Activated T-cell treated with anti-CD3 and anti-CD28 coated beads for 24 hours (primary cell): ENCODE results near the gene MRPS30.
"Not testable (repeated sequence)": the region's sequence is repeated elsewhere in the genome, so short reads cannot be mapped to it uniquely, and the experiment has no call there.

Experiments
- DNase-seq: peaks from one replicate; pipeline ENCODE4 v3.0.0-alpha.2; 2020; ENCODE audit warnings: low read depth

MRPS30 gene

DNA sequence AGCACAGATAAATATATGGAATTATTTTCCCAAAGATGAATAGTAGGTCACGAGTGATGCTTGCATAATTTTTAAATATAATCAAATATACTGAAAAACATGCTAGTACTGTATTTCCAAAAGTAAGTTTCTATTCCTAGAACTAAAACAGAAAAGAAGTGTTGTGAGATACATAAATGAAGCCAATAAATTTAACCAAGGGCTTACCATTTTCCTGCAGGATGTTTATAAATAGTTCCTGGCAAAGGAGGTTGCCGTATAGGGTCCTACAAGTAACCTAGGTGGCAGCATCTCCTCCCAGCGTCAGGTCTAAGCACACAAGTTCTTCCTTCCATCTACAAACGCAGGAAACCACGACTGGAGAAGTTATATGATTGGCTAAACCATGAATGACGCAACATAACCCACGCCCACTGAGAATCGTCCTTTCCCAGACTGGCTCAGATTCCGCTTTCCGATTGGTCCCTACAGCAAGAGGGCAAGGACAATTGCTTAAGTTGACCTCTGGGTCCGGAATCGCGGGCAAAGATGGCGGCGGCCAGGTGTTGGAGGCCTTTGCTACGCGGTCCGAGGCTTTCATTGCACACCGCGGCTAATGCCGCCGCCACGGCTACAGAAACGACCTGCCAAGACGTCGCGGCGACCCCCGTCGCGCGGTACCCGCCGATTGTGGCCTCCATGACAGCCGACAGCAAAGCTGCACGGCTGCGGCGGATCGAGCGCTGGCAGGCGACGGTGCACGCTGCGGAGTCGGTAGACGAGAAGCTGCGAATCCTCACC is at the start of gene MRPS30:
MRPS30 (plus strand) TSS at position 513 of the 780 bp plus-strand sequence; CDS start at position 529, 16 bp downstream.
- peak; percentile 89 for DNase-seq

DNA sequence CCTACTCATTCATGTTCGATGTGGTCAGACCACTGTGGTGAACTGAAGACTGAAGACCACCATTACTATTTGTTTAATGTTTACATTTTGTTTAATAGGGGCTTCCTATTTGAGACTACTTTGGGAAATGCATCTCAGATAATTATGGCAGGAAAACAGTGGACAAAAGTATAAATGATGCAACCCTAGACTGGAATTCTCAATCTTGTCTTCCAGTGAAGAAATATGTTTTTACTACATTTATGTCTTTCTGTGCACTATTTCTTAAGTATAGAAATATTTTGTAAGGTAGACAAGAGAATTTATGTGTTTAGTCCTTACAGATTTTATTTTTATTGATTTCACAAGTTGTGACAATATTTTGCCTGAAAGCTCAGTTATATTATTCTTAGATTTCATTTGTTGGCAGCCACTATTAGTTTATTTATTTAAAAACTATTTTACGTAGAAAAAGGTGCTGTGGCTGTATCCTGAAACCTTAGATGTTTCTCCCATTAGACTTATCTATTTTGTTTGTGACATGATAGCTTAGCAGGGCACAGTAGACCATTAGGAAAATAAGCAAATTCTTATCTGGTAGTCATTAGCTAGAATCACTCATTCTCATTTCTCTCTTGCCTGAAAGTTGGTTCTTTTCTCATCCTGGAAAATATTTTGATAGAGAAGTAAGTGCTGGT is 39.4 kb upstream of the MRPS30 start:
- no peak for DNase-seq

DNA sequence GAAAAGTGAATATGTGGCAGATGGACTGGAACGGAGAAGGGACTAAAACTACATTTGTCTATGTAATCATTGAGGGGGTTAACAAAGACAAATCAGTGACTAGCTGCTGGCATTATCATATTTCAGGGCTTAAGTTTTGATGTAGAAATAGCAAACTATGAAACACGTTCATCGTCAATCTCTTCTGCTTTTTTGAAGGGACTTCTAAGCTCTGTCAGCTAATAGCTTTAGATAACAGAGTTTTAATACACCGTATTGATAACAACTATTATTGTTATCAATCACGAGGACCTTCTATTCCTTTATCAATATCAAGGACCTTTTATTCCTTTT is 38.9 kb upstream of the MRPS30 start:
- DNase-seq, result no peak

DNA sequence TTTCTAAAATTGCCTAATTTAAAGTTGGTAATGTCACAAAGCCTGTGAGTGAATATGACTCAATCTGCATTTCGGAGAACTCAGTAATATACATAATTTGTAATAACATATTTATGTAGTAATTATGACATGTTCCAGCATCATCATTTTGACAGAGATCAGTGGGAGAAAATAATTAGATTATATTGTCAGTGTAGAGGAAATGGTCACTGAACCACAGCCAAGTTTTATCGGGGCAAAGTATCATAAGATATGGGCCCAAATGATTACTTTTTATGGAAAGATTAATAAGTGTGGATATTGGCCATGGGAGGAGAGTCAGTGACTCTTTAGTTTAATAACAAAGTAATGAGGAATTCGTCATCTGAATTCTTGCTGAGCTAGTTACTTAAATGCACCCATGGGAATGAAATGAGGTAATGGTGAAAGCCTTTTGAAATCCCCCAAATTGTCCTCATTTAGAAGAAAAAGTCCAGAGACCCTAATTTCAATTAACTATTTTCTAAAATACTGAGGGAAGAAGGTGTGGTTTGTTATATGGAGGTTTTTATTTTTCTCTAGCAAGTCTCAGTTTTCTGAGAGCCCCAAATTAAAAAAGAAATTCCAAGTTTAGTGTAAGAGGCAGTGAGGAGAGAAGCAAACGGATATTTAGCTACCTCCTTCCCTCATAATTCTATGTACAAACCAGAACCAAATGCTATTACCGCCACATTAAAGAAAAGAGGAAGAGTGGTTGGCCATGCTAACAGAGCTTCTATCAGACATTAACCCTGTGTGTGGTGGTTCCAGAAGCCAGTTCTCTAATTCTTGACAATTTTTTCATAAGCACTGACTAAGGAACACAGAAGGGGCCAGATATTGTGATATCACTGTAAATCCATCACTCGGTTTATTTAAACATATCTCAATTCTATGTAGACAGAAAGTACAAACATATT is 37.7 kb upstream of the MRPS30 start:
- no peak for DNase-seq

DNA sequence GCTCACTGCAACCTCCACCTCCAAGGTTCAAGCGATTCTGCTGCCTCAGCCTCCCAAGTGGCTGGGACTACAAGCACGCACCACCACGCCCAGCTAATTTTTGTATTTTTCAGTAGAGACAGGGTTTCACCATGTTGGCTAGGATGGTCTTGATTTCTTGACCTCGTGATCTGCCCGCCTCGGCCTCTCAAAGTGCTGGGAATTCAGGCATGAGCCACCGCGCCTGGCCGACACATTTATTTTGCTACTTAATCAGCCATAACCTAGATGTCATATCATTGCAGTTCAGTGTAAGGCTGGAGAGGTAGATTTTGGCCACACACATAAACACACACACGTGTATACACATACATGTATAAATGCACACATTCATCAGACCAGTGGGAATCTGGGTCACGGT is 36.4 kb upstream of the MRPS30 start:
- not testable (repeated sequence) for DNase-seq

DNA sequence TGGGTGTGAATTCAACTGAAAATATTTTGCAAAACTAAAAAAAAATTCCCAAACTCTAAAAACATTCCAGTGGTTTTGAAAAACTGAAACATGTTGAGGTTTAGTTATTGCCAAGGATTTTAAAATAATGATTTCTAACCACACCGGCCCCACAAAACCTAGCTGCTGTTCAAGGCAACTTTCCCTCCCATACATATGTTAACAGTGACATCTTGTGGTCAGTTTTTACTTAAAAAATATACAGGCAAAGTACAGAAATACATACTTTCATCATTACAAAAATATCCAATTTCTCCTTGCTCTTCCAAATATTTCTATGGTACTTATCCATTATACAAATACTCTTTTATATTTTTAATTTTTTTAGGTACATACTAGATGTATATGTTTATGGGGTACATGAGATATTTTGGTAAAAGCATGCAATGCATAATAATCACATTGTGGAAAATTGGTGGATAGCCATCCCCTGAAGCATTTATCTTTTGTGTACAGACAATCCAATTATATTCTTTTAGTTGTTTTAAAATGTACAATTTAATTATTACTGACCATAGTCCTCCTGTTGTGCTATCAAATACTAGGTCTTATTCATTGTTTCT is 34.4 kb upstream of the MRPS30 start:
- no peak for DNase-seq

DNA sequence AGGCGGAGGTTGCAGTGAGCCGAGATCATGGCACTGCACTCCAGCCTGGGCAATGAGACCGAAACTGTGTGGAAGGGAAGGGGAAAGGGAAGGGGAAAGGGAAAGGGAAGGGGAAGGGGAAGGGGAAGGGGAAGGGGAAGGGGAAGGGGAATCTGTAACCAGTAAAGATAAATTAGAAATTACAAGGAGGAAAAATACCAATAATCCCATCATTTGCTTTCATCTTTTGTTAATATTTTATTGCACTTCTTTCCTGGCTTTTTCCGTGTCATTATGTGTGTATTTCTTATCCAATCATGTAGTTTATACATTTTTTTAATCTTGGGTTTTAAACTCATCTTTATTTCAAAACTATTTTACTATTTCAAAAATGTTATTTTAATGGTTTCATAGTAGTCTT is 29.6 kb upstream of the MRPS30 start:
- DNase-seq, result no peak

DNA sequence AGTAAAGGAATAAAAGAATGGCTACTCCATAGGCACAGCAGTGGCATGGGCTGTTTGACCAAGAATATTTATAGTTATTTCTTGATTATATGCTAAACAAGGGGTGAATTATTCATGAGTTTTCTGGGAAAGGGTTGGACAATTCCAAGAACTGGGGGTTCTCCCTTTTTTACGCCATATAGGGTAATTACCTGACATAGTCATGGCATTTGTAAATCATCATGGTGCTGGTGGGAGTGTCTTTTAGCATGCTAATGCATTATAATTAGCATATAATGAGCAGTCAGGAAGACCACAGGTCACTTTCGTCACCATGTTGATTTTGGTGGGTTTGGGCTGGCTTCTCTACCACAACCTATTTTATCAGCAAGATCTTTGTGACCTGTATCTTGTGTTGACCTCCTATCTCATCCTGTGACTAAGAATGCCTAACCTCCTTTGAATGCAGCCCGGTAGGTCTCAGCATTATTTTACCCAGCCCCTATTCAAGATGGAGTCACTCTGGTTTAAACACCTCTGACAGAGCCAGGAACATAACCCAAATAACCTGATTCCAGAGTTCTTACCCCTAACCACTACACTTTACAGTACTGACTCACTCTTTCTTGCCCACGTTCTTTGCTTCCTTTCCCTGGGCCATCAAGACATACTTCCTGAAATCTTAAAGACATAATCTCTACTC is 25.0 kb upstream of the MRPS30 start:
- no peak for DNase-seq

DNA sequence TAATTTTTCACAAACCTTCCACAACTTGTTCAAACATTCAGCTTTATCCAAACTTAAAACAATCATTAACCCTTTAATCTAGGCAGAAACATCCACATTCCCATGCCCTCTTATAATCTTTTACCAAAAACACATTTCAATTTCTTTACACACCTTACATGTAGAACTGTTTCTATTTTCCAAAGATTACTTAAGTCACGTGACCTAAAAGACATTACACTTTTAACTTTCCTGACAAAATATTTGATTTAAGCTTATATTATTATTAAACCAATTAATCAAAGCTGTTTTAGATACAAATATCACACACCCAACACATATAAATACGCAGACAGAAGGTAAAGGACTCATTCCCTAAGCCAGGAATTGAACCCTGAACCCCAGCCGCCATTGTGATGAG is 21.0 kb upstream of the MRPS30 start:
- no peak for DNase-seq

DNA sequence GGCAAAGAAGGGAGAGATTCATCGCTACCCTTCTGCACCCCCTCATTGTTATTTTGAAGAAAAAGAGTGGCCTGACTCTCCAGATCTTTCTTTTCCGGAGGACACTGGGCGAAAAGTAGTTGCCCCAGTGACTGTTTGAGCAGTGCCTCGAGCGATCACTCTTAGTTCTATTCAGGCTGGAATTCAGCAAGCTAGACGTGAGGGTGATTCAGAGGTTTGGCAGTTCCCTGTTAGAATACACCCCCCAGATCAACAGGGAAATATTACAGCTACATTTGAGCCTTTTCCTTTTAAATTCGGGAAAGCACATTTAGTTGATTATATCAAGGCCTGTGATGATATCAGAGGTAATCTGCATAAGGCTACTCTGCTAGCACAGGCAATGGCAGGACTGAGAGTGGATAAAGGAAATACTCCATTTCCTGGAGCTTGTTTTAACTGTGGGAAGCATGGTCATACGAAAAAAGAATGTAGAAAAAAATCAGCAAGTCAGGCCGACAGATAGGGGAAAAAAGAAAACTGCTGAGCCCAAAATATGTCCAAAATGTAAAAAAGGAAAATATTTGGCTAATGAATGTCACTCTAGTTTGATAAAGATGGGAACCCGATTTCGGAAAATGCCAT is 19.3 kb upstream of the MRPS30 start:
- DNase-seq, result not testable (repeated sequence)

DNA sequence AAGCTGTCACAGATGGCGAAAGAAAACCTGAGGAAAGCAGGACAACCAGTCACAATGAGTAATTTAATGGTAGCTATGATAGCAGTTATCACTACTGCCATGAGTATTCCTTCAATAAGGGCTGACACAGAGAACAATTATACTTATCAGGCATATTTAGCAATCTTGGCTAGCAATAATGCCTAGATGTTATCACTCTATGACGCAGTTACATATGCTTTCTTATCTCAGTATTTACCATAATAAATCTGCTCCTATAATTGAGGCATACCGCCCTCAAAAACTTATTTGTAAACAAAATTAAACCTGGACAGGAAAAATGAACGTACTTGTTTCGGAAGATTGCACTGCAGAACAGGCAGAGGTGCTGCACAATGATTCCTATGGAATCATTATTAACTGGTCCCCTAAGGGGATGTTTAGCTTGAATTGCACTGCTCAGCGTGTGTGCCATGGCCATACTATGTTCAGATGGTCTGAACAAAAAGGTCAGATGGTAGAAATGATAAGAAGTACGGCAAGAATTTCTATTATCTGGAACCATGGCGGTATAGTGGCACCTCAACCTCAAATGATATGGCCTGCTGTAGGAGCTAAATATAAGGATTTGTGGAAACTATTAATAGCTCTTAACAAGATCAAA is 16.6 kb upstream of the MRPS30 start:
- DNase-seq, result not testable (repeated sequence)

DNA sequence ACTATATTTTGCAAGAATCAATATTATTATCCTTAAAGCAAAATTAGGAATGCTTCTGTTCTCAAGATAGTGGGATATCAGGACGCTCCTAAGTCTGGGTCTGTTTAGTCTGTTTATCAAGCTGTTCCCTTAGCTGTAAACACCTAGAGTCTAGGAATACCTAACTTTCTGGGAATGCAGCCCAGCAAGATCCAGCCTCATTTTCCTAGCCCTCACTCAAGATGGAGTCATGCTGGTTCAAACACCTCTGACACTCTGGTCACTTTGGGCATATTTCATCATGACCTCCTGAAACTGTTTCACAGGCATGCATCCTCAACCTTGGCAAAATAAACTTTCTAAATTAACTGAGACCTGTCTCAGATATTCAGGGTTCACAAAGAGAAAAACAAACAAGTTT is 14.4 kb upstream of the MRPS30 start:
- DNase-seq, result no peak

DNA sequence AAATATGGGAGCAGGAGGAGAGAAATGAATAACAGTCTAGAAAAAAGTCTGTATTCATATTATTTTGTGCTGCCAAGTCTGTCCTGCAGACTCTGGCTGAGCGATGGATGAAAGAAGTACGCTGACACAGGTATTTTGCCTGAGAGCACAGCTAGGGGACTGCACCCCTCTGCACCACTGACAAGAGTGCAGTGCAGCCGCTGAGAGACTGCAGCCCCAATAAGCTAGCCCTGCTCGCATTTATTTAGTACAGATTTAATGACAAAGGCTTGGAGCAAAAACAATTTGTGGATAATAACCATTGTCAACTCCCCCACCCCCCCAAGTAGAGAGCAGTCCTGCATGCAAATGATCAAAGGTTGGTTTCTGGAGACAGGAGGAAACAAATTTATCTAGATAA is 13.3 kb upstream of the MRPS30 start:
- no peak for DNase-seq

DNA sequence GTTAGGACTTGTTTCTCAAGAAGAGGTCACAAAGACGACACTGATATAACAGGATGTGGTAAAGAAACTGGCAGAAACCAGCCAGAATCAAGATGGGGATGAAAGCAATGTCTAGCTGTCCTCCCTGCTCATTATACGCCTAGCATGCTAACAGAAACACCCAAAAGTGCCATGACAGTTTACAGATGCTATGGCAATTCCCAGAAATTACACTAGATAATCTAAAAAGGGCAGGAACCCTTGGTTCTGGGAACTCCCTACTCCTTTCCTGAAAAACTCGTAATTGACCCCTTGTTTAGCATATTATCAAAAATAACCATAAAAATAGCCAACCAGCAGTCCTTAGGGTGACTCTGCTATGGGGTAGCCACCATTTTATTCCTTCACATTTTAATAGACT is 10.9 kb upstream of the MRPS30 start:
- no peak for DNase-seq

DNA sequence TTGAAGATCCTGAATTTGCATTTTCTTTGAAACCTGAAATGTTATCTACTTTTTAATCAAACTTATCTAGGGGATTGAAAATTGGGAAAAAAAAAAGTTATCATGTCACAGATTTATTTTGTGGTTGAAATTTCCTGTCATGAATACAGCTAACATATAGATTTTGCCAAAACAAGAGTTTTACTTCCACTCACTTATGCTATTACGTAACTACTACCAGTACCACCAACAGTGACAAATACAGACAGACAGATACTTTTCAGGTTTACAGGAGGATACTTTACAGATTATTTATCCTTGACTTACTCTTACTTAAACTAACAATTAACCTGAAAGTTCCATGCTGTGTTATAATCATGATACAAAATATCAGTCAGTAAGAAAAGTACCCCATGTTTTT is 6.8 kb upstream of the MRPS30 start:
- DNase-seq, result no peak

DNA sequence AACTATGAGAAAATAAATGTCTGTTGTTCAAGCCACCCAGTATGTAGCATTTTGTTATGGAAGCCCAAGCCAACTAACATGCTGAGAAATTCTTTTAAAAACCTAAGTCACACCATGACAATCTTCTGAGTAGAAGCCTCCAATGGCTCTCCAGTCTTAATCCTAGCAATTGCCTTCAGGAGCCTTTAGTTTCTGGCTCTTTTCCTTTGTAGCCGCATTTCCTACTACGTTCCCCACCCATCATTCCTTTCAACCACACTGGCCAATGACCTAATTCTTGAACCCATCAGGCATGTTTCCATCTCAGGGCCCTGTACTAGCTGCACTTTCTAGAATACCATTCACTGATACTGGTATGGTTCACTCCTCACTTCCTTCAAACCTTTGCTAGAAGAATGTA is 2.1 kb upstream of the MRPS30 start:
- DNase-seq, result no peak

DNA sequence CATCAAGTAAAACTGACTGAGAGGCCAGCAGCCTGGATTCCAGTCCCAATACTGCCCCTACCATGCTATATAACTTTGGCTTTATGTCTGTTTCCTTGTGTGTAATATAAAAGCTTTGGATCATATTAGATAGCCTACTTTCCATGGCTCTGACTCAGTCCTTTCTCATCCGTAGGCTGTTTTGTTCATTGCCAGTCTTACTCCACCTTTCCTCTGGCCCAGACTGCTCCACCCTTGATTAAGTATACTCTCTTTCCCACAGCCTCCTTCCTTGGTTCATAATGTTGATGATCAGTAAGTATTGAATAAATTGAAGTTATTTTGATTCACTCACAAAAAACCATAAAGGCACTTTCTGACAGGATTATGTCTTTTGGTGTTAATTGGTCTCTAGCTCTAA is 1.5 kb upstream of the MRPS30 start:
- DNase-seq, result no peak

DNA sequence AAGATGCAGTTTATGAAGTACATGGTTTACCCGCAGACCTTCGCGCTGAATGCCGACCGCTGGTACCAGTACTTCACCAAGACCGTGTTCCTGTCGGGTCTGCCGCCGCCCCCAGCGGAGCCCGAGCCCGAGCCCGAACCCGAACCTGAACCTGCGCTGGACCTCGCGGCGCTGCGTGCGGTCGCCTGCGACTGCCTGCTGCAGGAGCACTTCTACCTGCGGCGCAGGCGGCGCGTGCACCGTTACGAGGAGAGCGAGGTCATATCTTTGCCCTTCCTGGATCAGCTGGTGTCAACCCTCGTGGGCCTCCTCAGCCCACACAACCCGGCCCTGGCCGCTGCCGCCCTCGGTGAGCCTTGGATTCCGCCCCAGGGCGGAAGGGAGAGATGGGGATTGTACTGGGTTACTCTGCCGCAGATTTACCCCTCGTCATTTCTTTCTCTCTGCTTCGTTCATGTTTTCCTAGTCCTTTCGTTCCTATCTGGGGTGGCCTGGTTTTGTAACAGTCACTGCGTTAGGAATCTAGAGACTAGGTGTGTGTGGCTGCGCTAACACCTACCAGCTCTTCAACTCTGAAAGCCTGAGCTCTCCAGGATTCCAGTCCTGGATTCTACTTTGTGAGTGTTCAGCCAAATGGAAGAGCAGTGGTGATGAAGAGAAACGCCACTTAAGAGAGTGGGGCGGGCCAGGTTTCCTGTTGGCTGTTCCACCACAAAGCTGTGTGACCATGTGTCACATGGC is 638 bp downstream of the MRPS30 start:
- peak; percentile 26 for DNase-seq

DNA sequence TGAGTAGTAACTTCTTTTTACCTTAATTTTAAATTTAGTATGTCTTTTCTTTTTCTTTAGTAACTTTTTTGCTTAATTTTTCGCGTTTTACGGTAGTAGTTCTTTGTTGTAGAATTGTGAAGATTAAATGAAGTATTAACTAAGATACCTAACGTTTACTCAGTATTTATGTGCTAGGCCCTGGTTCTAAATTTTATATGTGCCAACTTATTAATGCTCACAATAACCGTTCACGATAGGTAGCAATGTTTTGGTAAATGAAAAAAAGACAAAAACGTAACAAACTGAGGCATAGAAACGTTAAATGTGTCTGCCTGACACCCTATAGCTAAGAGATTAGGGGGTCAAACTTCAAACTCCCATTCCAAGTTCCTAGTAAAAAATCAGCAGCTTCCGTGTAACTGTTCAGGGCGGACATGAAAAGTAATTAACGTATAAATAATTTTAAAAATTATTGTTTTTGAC is 1.2 kb downstream of the MRPS30 start:
- no peak for DNase-seq

DNA sequence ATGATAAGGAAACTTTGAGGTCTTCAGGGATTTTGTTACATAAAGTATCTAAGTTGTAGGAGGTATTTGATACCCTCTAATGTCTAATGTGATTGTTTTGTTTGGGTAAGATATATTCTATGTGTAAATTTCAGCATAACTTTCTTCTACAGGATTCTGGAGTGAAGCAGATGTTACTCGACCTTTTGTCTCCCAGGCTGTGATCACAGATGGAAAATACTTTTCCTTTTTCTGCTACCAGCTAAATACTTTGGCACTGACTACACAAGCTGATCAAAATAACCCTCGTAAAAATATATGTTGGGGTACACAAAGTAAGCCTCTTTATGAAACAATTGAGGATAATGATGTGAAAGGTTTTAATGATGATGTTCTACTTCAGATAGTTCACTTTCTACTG is 6.0 kb downstream of the MRPS30 start:
- DNase-seq, result no peak
